ENCODE results near the gene HLA-DRB5. TPM values are rescaled to one million over a fixed set of nuclear protein-coding genes. Genes with fewer than 3 reads are reported as not detected.

The HLA-DRB5 gene
- total RNA-seq, 4 donors from 2014 or later: 0.93 to 50.6 (median 7.4) TPM; not detected in 1

DNA sequence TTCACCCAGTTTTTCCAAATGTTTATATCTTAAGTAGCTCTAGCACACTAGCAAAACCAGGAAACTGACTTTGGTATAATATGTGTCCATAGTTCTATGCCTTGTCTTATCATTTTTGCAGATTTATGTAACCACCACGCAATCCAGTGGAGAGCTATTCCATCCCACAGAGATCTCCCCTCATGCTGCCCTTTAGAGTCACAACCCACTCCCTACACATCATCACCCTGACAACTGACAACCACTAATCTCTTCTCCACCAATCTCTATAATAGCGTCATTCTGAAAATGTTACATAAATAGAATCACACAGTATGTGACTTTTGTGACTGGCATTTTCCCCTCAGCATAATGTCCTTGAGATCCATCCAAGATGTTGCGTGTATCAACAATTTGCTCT, 29.1 kb downstream of the HLA-DRB5 start:
- TF ChIP-seq POLR2A (IDR thresholded peaks at IDR 0.05): no peak
- TF ChIP-seq, protein P1, sequence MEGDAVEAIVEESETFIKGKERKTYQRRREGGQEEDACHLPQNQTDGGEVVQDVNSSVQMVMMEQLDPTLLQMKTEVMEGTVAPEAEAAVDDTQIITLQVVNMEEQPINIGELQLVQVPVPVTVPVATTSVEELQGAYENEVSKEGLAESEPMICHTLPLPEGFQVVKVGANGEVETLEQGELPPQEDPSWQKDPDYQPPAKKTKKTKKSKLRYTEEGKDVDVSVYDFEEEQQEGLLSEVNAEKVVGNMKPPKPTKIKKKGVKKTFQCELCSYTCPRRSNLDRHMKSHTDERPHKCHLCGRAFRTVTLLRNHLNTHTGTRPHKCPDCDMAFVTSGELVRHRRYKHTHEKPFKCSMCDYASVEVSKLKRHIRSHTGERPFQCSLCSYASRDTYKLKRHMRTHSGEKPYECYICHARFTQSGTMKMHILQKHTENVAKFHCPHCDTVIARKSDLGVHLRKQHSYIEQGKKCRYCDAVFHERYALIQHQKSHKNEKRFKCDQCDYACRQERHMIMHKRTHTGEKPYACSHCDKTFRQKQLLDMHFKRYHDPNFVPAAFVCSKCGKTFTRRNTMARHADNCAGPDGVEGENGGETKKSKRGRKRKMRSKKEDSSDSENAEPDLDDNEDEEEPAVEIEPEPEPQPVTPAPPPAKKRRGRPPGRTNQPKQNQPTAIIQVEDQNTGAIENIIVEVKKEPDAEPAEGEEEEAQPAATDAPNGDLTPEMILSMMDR (IDR thresholded peaks at IDR 0.05): no peak
- TF ChIP-seq POLR2AphosphoS5 (IDR thresholded peaks at IDR 0.05): no peak
- no peak for TF ChIP-seq EP300 (IDR thresholded peaks at IDR 0.05)
- H3K9me3 ChIP-seq: no peaks in the 10 kb centered on the region
- no peaks in the 10 kb centered on the region for H3K4me1 ChIP-seq
- peak; percentile 46 for ATAC-seq
- no peak overlapping the region for H3K27ac ChIP-seq
- no peak overlapping the region for H3K4me3 ChIP-seq
- no peaks in the 10 kb centered on the region for H3K36me3 ChIP-seq
- no peaks in the 10 kb centered on the region for H3K27me3 ChIP-seq
- WGBS, 2 donors (ENCODE audit: low coverage in 1 of 2): 11 to 58% methylated on average over 2 to 3 of the region's 3 CpGs

DNA sequence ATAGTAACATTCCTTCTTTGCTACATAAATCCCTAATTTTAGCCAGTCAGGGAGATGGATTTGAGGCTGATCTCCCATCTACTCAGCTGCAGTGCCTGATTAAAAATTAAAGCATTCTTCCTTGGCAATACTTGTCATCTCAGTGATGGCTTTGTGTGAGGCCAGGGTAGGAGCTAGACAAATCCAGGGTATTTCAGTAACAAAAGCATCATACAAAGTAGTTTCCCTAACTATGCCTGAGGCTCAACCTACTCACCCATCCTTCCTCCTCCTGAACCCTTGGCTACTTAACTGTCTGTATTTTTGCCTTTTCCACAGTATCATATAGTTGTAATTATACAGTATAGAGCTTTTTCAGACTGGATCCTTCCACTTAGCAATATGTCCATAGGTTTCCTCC, 37.7 kb downstream of the HLA-DRB5 start:
- no peaks in the 10 kb centered on the region for H3K4me1 ChIP-seq
- no peak for ATAC-seq
- H3K4me3 ChIP-seq: no peak overlapping the region
- TF ChIP-seq, protein P1 (IDR thresholded peaks at IDR 0.05): no peak
- TF ChIP-seq POLR2AphosphoS5 (IDR thresholded peaks at IDR 0.05) (no peak), EP300 (IDR thresholded peaks at IDR 0.05) (no peak), POLR2A (IDR thresholded peaks at IDR 0.05) (no peak)
- no peaks in the 10 kb centered on the region for H3K27me3 ChIP-seq
- no peak overlapping the region for H3K27ac ChIP-seq
- no peaks in the 10 kb centered on the region for H3K36me3 ChIP-seq
- H3K9me3 ChIP-seq: no peaks in the 10 kb centered on the region

DNA sequence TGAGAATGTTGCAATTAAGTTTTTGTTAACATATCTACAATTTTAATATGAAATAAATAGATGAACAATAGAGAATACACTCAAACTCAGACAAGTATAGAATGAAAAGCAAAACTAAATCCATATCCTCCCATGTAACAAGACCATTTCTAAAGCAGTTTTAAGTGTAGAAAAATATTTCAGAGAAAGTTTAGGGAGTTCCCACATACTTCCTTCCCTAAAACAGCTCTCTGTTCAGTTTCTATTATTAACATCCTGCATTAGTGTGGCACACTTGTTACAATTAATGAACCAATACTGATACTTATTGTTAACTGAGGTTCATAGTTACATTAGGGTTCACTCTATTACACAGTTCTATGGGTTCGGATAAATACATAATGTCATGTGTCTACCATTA, 38.4 kb downstream of the HLA-DRB5 start:
- Histone ChIP-seq H3K4me1 (no peaks in the 10 kb centered on the region), H3K27me3 (no peaks in the 10 kb centered on the region), H3K36me3 (no peaks in the 10 kb centered on the region), H3K9me3 (no peaks in the 10 kb centered on the region), H3K27ac (no peak overlapping the region), H3K4me3 (no peak overlapping the region)
- 0% methylated on average over 1 of the region's 1 CpG; no CpG with 5 or more reads in 1 of the 2 donors for WGBS, 2 donors (ENCODE audit: low coverage in 1 of 2)
- no peak for ATAC-seq
- no peak for TF ChIP-seq POLR2AphosphoS5 (IDR thresholded peaks at IDR 0.05)
- no peak for TF ChIP-seq POLR2A (IDR thresholded peaks at IDR 0.05)
- no peak for TF ChIP-seq EP300 (IDR thresholded peaks at IDR 0.05)
- TF ChIP-seq, protein P1 (IDR thresholded peaks at IDR 0.05): no peak

DNA sequence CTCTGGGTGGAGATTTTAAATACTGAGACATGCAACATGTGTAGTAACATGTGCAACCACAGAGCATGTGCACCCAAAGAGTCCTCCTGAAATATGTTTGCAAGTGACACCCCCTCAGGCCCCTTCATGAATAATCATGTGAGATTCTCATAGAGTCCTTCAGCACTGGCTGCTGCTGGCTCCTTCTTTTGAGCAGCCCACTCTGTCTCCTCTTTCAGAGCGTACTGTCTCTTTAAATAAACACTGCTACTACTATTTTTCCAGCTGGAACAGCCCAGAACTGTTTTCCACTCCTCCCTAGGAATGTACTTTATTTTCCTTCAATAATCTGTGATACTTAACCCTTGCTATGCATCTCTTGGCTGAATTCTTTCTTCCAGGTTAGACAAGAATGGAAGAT, 42.0 kb downstream of the HLA-DRB5 start:
- no peak for TF ChIP-seq POLR2A (IDR thresholded peaks at IDR 0.05)
- Histone ChIP-seq H3K27ac (no peak overlapping the region), H3K27me3 (peaks cover 8% of the 10 kb centered on the region), H3K4me3 (no peak overlapping the region), H3K9me3 (no peaks in the 10 kb centered on the region), H3K4me1 (no peaks in the 10 kb centered on the region), H3K36me3 (no peaks in the 10 kb centered on the region)
- WGBS, 2 donors (ENCODE audit: low coverage in 1 of 2): 40% methylated on average over 1 of the region's 1 CpG; no CpG with 5 or more reads in 1 of the 2 donors
- ATAC-seq: peak; percentile 46

DNA sequence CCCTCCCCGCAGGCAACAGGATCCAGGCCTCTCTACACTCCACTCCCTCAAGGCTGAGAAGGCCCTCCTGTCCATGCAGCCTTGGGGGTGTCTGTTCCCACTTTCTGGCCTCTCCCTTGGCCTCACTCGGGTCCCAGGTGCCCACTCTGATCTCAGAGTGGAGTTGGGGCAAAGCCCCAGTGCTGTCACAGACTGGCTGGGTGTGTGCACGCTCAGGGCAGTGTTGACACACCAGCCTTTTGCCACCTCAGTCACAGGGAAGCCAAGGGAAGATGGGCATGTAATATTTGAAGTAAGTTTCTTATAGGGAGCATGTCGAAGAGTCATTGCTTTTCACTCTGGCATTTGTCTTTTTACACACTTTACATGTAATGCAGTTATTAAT, 45.5 kb downstream of the HLA-DRB5 start:
- H3K9me3 ChIP-seq: no peaks in the 10 kb centered on the region
- TF ChIP-seq POLR2AphosphoS5 (IDR thresholded peaks at IDR 0.05): no peak
- no peak for TF ChIP-seq EP300 (IDR thresholded peaks at IDR 0.05)
- TF ChIP-seq, protein P1 (IDR thresholded peaks at IDR 0.05): no peak
- TF ChIP-seq POLR2A (IDR thresholded peaks at IDR 0.05): no peak
- H3K4me1 ChIP-seq: no peaks in the 10 kb centered on the region
- H3K27ac ChIP-seq: no peak overlapping the region
- peaks cover 8% of the 10 kb centered on the region for H3K27me3 ChIP-seq
- WGBS, 2 donors (ENCODE audit: low coverage in 1 of 2): 80 to 91% methylated on average over 2 to 3 of the region's 4 CpGs
- H3K4me3 ChIP-seq: no peak overlapping the region
- H3K36me3 ChIP-seq: no peaks in the 10 kb centered on the region
- no peak for ATAC-seq

Measured in gastroesophageal sphincter (tissue), 4 donors.